Suprapubic skin (tissue), 3 donors: ENCODE results near the gene AGPAT4.

ENCODE experiments used
- POLR2AphosphoS5 ChIP-seq, 3 donors: sonication (generic); formaldehyde crosslinking; IDR thresholded peaks; one replicate each; pipeline ENCODE4 v1.6.1; 2017; ENCODE audit warnings: antibody characterized with exemption in 3 of 3
- TF ChIP-seq, protein P1 (sequence below), 2 donors: fragments of 200-600 bp in 1 of 2; fragments of 450-650 bp in 1 of 2; sonication (generic) in 1 of 2; IDR thresholded peaks; one replicate each; pipeline ENCODE4 v1.5.1; 2016 to 2019; ENCODE audit warnings: antibody characterized with exemption in 2 of 2, mild to moderate bottlenecking in 1 of 2, moderate library complexity in 1 of 2

DNA sequence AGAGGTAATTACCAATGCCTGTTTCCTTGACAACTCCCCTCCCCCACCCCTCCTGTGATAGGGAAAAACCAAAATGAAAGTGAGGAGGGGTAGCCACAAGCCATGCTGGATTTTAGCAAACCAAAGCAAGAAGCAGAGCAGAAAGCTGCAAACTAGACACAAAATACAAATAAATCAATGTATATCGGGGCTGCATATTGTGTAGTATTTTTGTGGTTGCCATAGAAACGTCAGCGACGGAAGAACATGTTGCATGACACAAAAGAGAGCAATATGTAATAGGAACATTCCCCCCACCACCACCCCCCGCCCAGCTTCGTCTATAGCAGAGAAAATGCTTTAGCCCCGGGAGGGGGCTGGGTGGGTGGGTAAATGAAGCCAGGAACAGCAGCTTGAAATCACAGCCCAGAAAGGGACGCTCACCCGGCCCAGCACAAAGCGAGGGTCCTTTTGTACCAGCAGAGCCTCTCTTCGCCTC is 548 bp downstream of the AGPAT4 start:
- no peak for TF ChIP-seq POLR2AphosphoS5 (IDR thresholded peaks at IDR 0.05)
- TF ChIP-seq, protein P1, sequence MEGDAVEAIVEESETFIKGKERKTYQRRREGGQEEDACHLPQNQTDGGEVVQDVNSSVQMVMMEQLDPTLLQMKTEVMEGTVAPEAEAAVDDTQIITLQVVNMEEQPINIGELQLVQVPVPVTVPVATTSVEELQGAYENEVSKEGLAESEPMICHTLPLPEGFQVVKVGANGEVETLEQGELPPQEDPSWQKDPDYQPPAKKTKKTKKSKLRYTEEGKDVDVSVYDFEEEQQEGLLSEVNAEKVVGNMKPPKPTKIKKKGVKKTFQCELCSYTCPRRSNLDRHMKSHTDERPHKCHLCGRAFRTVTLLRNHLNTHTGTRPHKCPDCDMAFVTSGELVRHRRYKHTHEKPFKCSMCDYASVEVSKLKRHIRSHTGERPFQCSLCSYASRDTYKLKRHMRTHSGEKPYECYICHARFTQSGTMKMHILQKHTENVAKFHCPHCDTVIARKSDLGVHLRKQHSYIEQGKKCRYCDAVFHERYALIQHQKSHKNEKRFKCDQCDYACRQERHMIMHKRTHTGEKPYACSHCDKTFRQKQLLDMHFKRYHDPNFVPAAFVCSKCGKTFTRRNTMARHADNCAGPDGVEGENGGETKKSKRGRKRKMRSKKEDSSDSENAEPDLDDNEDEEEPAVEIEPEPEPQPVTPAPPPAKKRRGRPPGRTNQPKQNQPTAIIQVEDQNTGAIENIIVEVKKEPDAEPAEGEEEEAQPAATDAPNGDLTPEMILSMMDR (IDR thresholded peaks at IDR 0.05), result no peak
